NCI-H2029 (cell line): ENCODE measurements around the gene ALDH1A1.

ENCODE experiments used
- DNase-seq: peaks from one replicate; lab custom pipeline; 2025; lab: John Stamatoyannopoulos, UW

The ALDH1A1 gene

GRCh38 chr9:72979405-72980100 is 26.7 kb upstream of the ALDH1A1 start:
- no peak for DNase-seq

GRCh38 chr9:72978744-72979143 is 25.9 kb upstream of the ALDH1A1 start:
- no peak for DNase-seq

DNA sequence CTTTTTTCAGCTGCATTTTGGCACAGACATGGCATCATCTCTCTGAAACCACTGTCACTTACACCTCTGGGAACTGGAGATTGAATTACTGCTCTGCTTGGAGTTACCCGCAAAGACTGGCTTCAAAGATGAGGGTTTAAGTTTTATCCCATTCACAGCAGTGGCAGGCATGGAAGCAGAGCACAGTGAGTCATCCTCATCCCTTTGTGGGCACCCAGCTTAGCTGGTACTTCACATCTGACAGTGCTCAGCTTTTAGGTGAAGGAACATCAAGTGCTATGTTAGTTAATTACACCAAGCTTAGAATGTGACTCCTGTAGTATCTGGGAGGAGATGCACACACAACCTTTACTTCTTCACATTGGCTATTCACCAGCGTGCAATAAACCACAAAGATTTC is 24.8 kb upstream of the ALDH1A1 start:
- no peak for DNase-seq

DNA sequence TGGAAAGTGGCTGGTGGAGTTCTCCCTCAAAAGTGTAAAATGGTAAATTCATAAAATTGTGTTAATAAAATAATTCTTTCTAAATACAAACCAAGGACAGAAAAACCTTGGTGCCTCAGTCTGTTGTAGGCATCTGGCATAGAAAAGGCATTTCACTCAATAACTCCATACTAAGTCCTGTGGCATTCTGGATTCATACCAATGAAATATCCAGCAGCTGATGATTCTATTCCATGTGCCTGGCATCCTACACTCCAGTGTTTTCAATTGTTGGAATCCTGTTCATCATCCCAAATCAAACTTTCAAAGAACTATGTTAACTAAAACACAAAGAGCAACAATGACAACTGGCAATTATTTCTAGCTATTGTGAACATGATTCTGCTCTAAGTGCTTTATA is 21.6 kb upstream of the ALDH1A1 start:
- DNase-seq, result no peak

- no peak for DNase-seq
Observed at GRCh38 chr9:72972636-72973035, 19.8 kb upstream of the ALDH1A1 start.

- no peak for DNase-seq
Observed at GRCh38 chr9:72971411-72971810, 18.6 kb upstream of the ALDH1A1 start.

DNA sequence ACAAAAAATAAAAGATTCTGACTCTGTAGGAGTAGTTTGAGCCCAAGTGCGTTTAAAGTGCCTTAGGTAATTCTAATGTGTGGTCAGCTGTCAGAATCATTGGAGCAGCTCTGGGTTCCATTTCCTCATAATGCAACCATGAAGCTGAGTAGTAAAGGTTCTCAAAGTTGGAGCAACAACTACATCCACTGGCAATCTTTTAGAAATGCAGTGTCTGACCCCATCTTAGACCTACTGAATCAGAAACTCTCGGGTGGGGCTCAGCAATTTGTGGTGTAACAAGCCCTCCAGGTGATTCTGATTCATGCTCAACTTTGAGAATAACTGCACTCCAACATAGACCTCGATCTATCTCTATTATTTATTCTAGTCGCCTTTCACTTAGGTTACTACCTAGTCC is 7.6 kb upstream of the ALDH1A1 start:
- DNase-seq, result peak; percentile 20

- no peak for DNase-seq
Observed at GRCh38 chr9:72958485-72959281, 5.8 kb upstream of the ALDH1A1 start.

GRCh38 chr9:72955571-72955970 is 2.7 kb upstream of the ALDH1A1 start:
- no peak for DNase-seq

DNA sequence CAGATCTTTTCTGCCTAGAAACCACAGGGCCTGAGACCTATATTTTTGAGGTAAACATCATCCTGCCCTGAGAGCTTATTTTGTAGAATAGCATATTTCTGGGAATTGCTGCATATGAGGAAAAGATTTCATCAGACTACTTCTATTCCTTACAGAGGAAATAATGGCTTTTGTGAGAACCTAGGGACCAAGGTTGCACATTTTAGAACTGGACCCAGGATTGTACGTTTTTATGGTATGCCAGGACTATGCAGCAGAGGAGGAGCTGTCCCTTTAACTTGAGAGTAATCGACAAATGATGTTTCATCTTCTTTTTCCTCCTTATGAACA is 2.2 kb upstream of the ALDH1A1 start:
- no peak for DNase-seq

GRCh38 chr9:72954431-72955125 is 1.7 kb upstream of the ALDH1A1 start:
- DNase-seq, result peak; percentile 48

GRCh38 chr9:72952381-72952690 is 517 bp downstream of the ALDH1A1 start:
- DNase-seq, result no peak

- no peak for DNase-seq
Observed at GRCh38 chr9:72951520-72952380, 1.1 kb downstream of the ALDH1A1 start.

DNA sequence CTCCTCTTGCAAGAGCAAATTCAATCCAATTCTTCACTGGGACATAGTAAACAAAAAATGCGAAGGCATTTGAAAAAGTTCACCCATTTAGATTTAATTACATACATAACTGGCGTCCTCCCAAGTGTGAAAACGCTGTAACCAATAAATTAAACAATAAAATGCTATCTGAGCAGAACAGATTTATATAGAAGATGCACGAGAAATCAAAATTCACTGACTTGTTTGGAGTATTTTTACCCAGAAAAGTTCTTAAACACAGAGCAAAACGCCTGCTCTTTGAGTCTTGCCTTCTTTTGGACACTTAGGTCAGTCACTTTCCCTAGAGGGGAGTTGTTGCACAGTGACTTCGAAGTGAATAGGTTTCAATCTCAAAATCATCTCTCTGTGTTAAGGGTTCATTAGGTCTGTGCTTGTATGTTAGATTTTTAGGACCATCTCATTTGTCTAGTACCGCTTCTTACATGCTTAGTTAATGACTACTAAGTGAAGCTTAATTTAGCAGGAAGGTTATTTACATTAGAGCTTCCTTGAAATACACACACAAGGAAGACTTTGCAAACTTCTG is 1.9 kb downstream of the ALDH1A1 start:
- no peak for DNase-seq

- DNase-seq, result no peak
Observed at GRCh38 chr9:72949918-72950325, 2.9 kb downstream of the ALDH1A1 start.

GRCh38 chr9:72949244-72949582 is 3.6 kb downstream of the ALDH1A1 start:
- no peak for DNase-seq

GRCh38 chr9:72948575-72949243 is 4.1 kb downstream of the ALDH1A1 start:
- no peak for DNase-seq

GRCh38 chr9:72947984-72948465 is 4.8 kb downstream of the ALDH1A1 start:
- no peak for DNase-seq

DNA sequence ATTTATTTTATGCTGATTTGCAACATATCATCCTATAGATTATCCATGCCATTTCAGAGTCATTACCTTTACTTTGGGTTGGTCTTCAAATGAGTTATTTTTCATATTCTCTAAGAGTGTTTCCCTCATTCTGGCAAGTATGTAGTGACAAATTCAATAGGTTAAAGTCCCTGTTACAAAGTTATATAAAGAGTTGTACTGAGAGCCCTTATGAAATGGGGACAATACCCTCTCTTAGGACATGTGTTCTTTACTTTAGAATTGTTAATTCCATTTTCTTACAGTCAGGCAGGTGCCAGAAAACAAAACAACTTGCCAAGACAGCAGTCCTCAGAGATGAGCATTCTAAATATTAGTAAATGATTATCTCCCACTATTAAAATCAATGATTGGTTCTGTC is 6.0 kb downstream of the ALDH1A1 start:
- no peak for DNase-seq

GRCh38 chr9:72946318-72946717 is 6.5 kb downstream of the ALDH1A1 start:
- no peak for DNase-seq

GRCh38 chr9:72945391-72945790 is 7.5 kb downstream of the ALDH1A1 start:
- DNase-seq, result no peak
